PC-3 (cell line): ENCODE data around the gene IL17RC.

ENCODE experiments used
- CTCF ChIP-seq: fragments of 300-600 bp; sonication (generic); conservative IDR thresholded peaks from 2 replicates; pipeline ENCODE4 v1.5.1; 2017; ENCODE audit warnings: antibody characterized with exemption, low read depth, mild to moderate bottlenecking, low read length
- EZH2 ChIP-seq: fragments of 300-600 bp; sonication (generic); IDR thresholded peaks from one replicate; pipeline ENCODE4 v1.6.1; 2017; ENCODE audit warnings: antibody characterized with exemption, mild to moderate bottlenecking, low read length; ENCODE audit not compliant: unreplicated experiment
- EZH2phosphoT487 ChIP-seq: fragments of 300-600 bp; sonication (generic); IDR thresholded peaks from 2 replicates; pipeline ENCODE4 v1.6.1; 2018; ENCODE audit warnings: mild to moderate bottlenecking, antibody characterized with exemption, low read length, borderline replicate concordance

- TF ChIP-seq CTCF: no peak
- TF ChIP-seq EZH2phosphoT487: no peak
- TF ChIP-seq EZH2: no peak
These were observed 34.7 kb downstream of the IL17RC start for GRCh38 chr3:9951598-9951961.
